GM12892 (cell line): Measurements from ENCODE around the gene TMEM51.

Source experiments
- POLR2A ChIP-seq: IDR thresholded peaks from 2 replicates; pipeline ENCODE4 v1.6.1; 2011; ENCODE audit warnings: low read depth, low read length, control low read depth
- POLR2AphosphoS5 ChIP-seq: IDR thresholded peaks from 2 replicates; pipeline ENCODE4 v1.6.1; 2011; ENCODE audit warnings: low read depth, low read length, control low read depth

DNA sequence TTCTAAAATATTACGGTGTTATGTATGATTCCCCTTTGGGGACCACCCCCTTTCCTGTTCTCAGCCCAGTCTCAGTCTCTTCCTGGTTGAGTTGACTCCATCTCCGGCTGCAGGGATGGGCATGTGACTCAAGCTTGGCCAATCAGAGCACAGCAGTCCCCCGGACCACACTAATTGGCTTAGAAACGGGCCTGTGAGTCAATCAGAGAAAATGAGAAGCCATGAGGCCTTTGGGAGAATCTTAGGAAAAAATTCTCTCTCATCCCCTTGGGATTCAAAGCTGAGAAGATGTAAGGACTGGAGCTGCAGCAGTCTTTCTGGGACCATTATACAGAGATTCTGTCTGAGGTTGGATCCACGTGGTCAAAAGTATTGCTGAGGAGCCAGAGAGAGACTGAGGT, 82.8 kb downstream of the TMEM51 start:
- no peak for TF ChIP-seq POLR2AphosphoS5
- TF ChIP-seq POLR2A = no peak
